Stromal cell of bone marrow (primary cell): ENCODE measurements around the gene IL23R.

Source experiments
- DNase-seq: peaks from one replicate; pipeline ENCODE4 v3.0.0-alpha.2; 2012; ENCODE audit warnings: low read depth

Gene IL23R

GRCh38 chr1:67300561-67300960, 134.3 kb downstream of the IL23R start:
- no peak for DNase-seq

- no peak for DNase-seq
These were observed 137.8 kb downstream of the IL23R start for GRCh38 chr1:67304023-67304422.

GRCh38 chr1:67306547-67306946, 140.3 kb downstream of the IL23R start:
- DNase-seq, result no peak

- no peak for DNase-seq
These were observed 141.2 kb downstream of the IL23R start, which contains the start of gene IL12RB2 for GRCh38 chr1:67307251-67308060. IL12RB2 (plus strand) TSS chr1:67307873; CDS start chr1:67320369, 12,496 bp downstream.

- no peak for DNase-seq
These were observed 141.9 kb downstream of the IL23R start for GRCh38 chr1:67308136-67308535.
